Right lobe of liver (tissue), 6 donors: ENCODE data around the gene DOLPP1. TPM values are rescaled to one million over a fixed set of nuclear protein-coding genes. Genes with fewer than 3 reads are reported as not detected.

Experiments
- ATAC-seq, 4 donors: fragments of 200-7000 bp; cut with Tn5 transposase; one replicate each; pipeline ENCODE4 v1.9.1; 2020; ENCODE audit warnings: mild to moderate bottlenecking in 4 of 4, moderate library complexity in 4 of 4
- DNase-seq, 3 donors: peaks; one replicate each; pipeline ENCODE4 v3.0.0-alpha.2; 2020
- H3K27ac ChIP-seq, 3 donors: fragments of 200-600 bp; one replicate each; pipeline ENCODE4 v1.8.0; 2022
- H3K27me3 ChIP-seq, 2 donors: fragments of 200-600 bp; one replicate each; pipeline ENCODE4 v1.8.0; 2022
- H3K36me3 ChIP-seq, 4 donors: fragments of 200-600 bp; sonication (generic) in 1 of 4; one replicate each; pipeline versions ENCODE4 v1.5.1 to v1.8.0; 2017 to 2022; ENCODE audit warnings: control low read depth in 1 of 4
- H3K4me1 ChIP-seq, 4 donors: fragments of 200-600 bp; sonication (generic) in 1 of 4; one replicate each; pipeline versions ENCODE4 v1.5.1 to v1.8.0; 2017 to 2022; ENCODE audit warnings: control low read depth in 1 of 4
- H3K4me3 ChIP-seq, 3 donors: fragments of 200-600 bp; one replicate each; pipeline ENCODE4 v1.8.0; 2022
- H3K9me3 ChIP-seq, 4 donors: fragments of 200-600 bp; sonication (generic) in 1 of 4; one replicate each; pipeline versions ENCODE4 v1.5.1 to v1.8.0; 2017 to 2022; ENCODE audit warnings: control low read depth in 1 of 4
- POLR2A ChIP-seq: fragments of 450-650 bp; IDR thresholded peaks from one replicate; pipeline ENCODE4 v1.6.1; 2017; ENCODE audit warnings: antibody characterized with exemption, mild to moderate bottlenecking
- WGBS: methylation state at CpG from one replicate; pipeline ENCODE4 v1.1.6; 2018; ENCODE audit warnings: low coverage, low lambda C conversion rate; ENCODE audit not compliant: insufficient coverage; ENCODE audit errors: missing lambda C conversion rate; 5-methylcytosine and 5-hydroxymethylcytosine counted together
- intact Hi-C, 2 donors: fragments of 100-400 bp; cut with DNase I; formaldehyde crosslinking; loops; one replicate each; pipeline versions ENCODE4 v1.11.2 to v1.14.1; 2022
- total RNA-seq, 6 experiments: library from RNA; depleted of rRNA in 2 of 6; stranded (reverse); fragments of >200 nt in 2 of 6; fragmentation: NEBNext Ultra II Directional in 3 of 6; extraction: Animal tissue kit (Norgen Biotek cat#: 25700) in 3 of 6; gene quantifications; one replicate each; pipeline versions ENCODE4 v1.1.0 to v1.2.4, GENCODE V29; 2016 to 2023
- TF ChIP-seq, protein P1 (sequence below), 4 donors: fragments of 200-600 bp in 3 of 4; fragments of 450-650 bp in 1 of 4; IDR thresholded peaks; one replicate each; pipeline versions ENCODE4 v1.5.1 to v1.8.0; 2016 to 2022; ENCODE audit warnings: antibody characterized with exemption in 4 of 4, mild to moderate bottlenecking in 2 of 4
- donor health status: DM: no; HTN: yes; CAD: no.
- donor health status: DM: no; HTN: no; CAD: no.
- donor health status: DM: no; HTN: no; CAD: no.
- donor health status: DM: no; HTN: yes; CAD: no.
- donor health status: DM: no; HTN: yes; CAD: no.

The DOLPP1 gene
- total RNA-seq, 6 experiments from 2014 or later: 10.1 to 16.8 (median 13.3) TPM

DNA sequence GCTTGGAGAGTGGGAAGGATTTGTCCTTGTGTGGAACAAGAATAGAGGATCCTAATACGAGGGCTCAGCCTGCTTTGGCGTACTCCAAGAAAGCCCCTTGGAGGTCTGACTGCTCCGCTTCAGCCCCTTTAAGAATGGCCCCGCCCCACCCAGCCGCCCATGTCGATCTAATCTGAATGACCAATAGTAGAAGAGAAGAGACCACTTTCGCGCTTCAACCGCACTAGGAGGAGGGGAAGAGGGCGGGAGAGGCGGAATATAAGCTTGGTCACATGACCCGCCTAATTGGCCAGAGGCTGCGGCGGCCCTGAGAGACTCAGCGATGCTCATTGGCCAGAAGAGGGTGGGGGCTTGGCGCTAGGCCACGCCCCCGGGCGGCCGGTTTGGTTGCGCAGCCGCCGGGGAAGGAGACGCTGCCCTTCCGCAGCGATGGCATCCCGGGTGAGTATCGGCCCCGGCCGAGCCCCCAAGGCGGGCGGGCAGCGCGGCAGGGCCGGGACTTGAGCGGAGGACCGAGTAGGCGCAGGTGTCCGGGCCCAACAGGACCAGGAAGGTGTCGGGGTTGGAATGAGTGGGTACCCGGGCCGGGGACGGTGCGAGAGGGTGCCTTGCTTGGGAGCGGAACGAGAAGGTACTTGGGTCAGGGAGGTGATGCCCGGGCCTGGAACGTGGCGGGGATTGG is 44.5 kb upstream of the DOLPP1 start, which contains the start of gene MIGA2:
MIGA2 (plus strand) TSS at position 386 of the 682 bp plus-strand sequence. CDS start 3,969 bp downstream, outside the sequence.
- Histone ChIP-seq H3K4me3 (peak within 1 kb of the TSS; percentile 73 to 99 (median 84)), H3K27ac (peak within 1 kb of the TSS in 2 of 3 donors; percentile 12 to 56), H3K36me3 (peaks cover 0 to 5% (median 0%) of the 10 kb centered on the region in 4 donors), H3K4me1 (peaks cover 0 to 17% (median 5%) of the 10 kb centered on the region in 4 donors), H3K27me3 (no peaks in the 10 kb centered on the region), H3K9me3 (no peaks in the 10 kb centered on the region)
- peak; percentile 92 for TF ChIP-seq POLR2A
- TF ChIP-seq, protein P1, sequence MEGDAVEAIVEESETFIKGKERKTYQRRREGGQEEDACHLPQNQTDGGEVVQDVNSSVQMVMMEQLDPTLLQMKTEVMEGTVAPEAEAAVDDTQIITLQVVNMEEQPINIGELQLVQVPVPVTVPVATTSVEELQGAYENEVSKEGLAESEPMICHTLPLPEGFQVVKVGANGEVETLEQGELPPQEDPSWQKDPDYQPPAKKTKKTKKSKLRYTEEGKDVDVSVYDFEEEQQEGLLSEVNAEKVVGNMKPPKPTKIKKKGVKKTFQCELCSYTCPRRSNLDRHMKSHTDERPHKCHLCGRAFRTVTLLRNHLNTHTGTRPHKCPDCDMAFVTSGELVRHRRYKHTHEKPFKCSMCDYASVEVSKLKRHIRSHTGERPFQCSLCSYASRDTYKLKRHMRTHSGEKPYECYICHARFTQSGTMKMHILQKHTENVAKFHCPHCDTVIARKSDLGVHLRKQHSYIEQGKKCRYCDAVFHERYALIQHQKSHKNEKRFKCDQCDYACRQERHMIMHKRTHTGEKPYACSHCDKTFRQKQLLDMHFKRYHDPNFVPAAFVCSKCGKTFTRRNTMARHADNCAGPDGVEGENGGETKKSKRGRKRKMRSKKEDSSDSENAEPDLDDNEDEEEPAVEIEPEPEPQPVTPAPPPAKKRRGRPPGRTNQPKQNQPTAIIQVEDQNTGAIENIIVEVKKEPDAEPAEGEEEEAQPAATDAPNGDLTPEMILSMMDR (IDR thresholded peaks at IDR 0.05): no peak
- ATAC-seq: peak; percentile 96 to 98 (median 96)
- WGBS: 0% methylated on average over 27 of the region's 49 CpGs
- peak; percentile 96 to 98 (median 98) for DNase-seq
- intact Hi-C loops: no loop called here

DNA sequence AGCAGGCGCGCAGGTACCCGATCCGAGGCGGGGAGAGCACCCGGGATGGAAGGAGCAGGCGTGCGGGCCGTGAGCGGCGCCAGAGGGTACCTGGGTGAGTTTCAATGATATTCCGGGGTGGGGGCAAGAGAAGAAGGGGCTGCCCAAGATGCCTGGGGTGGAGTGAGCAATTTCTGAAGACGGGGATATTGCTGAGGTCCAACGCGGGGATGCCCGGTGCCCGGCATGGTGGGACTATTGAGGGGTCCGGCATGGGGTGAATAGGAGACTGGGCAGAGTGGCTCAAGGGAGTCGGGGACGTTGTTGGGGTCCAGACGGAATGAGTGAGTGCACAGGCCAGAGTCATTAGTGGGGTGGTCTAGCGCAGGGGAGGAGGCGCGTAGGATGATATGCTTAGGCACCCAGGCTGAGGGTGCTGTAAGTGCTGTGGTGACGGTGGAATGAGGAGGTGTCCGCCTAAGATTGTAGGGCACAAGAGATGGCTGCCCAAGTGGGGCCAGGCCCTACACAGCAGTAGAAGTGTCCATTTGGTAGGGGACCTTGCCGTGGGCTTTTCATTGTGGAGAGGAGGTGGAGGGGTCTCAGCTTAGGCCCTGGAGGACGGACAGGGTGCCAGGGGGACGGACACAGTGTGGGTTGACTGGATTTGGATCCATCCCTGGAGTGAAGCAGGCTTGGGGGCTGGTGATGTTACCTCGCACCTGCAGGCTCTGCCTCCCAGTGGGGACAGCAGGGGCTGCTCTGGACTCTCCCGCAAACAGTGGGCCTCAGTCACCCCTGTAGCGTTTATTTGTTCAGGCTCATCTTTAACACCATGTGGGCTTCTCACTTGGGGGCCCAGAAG is 43.8 kb upstream of the DOLPP1 start:
- H3K36me3 ChIP-seq: peaks cover 0 to 13% (median 0%) of the 10 kb centered on the region in 4 donors
- intact Hi-C loops: no loop called here
- ATAC-seq: no peak
- peak overlapping the region in 2 of 3 donors; percentile 12 to 55 for H3K27ac ChIP-seq
- DNase-seq: no peak
- TF ChIP-seq POLR2A: no peak
- TF ChIP-seq, protein P1 (IDR thresholded peaks at IDR 0.05): no peak
- no peaks in the 10 kb centered on the region for H3K27me3 ChIP-seq
- H3K4me3 ChIP-seq: peak overlapping the region; percentile 73 to 99 (median 84)
- peaks cover 0 to 17% (median 5%) of the 10 kb centered on the region in 4 donors for H3K4me1 ChIP-seq
- no peaks in the 10 kb centered on the region for H3K9me3 ChIP-seq
- 4% methylated on average over 26 of the region's 32 CpGs for WGBS

DNA sequence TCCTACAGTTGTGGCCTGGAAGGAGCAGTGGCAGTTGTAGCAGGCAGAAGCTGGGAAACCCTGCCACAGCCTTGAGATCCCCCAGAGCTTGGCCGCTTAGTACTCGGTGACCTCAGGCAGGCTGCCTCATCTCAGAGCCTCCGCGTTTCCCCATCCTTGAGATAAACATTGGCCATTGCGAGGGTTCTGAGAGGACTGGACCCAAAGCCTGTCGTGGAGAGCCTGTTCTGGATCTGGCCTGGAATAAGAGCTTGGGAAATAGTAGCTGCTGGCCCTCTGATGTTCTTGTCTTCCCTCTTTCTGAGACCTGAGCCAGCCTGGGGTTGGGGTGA is 43.2 kb upstream of the DOLPP1 start:
- Histone ChIP-seq H3K27me3 (no peaks in the 10 kb centered on the region), H3K4me3 (peak overlapping the region in 2 of 3 donors; percentile 73 to 99), H3K27ac (peak overlapping the region in 1 of 3 donors; percentile 13), H3K4me1 (peaks cover 0 to 17% (median 5%) of the 10 kb centered on the region in 4 donors), H3K36me3 (peaks cover 0 to 18% (median 0%) of the 10 kb centered on the region in 4 donors), H3K9me3 (no peaks in the 10 kb centered on the region)
- intact Hi-C loops: no loop called here
- TF ChIP-seq POLR2A: no peak
- TF ChIP-seq, protein P1 (IDR thresholded peaks at IDR 0.05): no peak
- no peak for ATAC-seq
- WGBS: no CpG with 5 or more reads among the region's 6 CpGs
- DNase-seq: no peak

DNA sequence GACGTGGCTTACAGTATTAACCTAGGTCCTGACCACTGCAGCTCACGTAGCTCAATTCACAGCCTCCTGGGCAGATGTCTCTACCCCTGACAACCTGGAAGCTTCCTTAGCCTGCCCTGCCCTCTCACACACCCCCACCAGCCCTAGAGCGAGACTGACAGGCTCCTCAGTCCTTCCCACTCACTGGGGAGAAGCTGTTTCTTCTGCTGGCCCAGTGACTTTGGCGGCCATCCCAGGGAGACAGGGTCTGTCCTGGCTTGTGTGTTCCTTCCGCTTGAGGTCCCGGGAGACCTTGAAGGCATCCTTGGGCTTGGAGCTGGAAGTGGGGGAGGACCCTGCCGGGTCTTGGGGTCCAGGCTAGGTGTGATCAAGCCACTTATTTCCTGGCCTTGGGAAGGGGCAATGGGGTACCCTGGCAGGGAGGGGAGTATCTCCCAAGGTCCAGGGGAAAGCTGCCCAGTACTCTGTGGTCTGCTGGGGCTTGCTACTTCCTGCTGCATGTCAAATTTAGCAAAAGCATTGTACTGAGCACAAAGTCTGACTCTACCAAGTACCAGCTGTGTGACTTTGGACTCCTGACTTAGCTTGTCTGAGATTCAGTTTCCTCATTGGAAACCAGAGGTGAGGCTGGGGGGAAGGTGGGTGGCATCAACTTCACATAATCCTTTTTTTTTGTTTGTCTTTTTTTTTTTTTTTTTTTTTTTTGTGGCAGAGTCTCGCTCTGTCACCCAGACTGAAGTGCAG is 42.6 kb upstream of the DOLPP1 start:
- no peak overlapping the region for H3K4me3 ChIP-seq
- peak overlapping the region in 1 of 3 donors; percentile 13 for H3K27ac ChIP-seq
- TF ChIP-seq, protein P1 (IDR thresholded peaks at IDR 0.05): no peak
- TF ChIP-seq POLR2A: no peak

More for the DNA sequence above, 42.6 kb upstream of the DOLPP1 start:
- ATAC-seq (peak in 2 of 4 donors; percentile 2 to 4), DNase-seq (no peak)
- 94% methylated on average over 4 of the region's 8 CpGs for WGBS
- H3K9me3 ChIP-seq: no peaks in the 10 kb centered on the region
- intact Hi-C loops: no loop called here
- no peaks in the 10 kb centered on the region for H3K27me3 ChIP-seq
- H3K4me1 ChIP-seq: peaks cover 0 to 17% (median 5%) of the 10 kb centered on the region in 4 donors
- peaks cover 0 to 21% (median 0%) of the 10 kb centered on the region in 4 donors for H3K36me3 ChIP-seq
